H1 (cell line): ENCODE measurements around the gene KAT14. TPM values are rescaled to one million over a fixed set of nuclear protein-coding genes. Genes with fewer than 3 reads are reported as not detected.

ENCODE experiments used
- CTCF ChIA-PET: fragments of 300-600 bp; sonication (Branson Sonifier 250); formaldehyde crosslinking; loops from one replicate; lab custom pipeline; 2021; ENCODE audit not compliant: partially characterized antibody; lab: Charles Lee
- POLR2A ChIA-PET: fragments of 300-600 bp; sonication (Branson Sonifier 250); formaldehyde crosslinking; loops from one replicate; lab custom pipeline; 2021; ENCODE audit warnings: inconsistent platforms; ENCODE audit not compliant: partially characterized antibody; lab: Charles Lee
- DNase-seq, 2 experiments: peaks; one replicate each; pipeline versions ENCODE4 v3.0.0 to v3.0.0-alpha.2; 2010 to 2022; ENCODE audit warnings: low spot score in 2 of 2, low read depth in 1 of 2, mixed read lengths in 1 of 2
- FAIRE-seq: peaks from 2 replicates; lab custom pipeline; 2011; peaks lifted over from hg19 to GRCh38; lab: Jason Lieb, UNC
- H2AFZ ChIP-seq: 2 replicates; pipeline ENCODE4 v1.8.1; 2012; ENCODE audit warnings: low read length, inconsistent platforms
- H2AK5ac ChIP-seq: 2 replicates; pipeline ENCODE4 v1.6.1; 2013; ENCODE audit warnings: low read depth, low read length
- H2BK120ac ChIP-seq: replicated peaks from 2 replicates; pipeline ENCODE3; 2013; ENCODE audit warnings: low read depth, low read length, inconsistent platforms
- H2BK12ac ChIP-seq: 2 replicates; pipeline ENCODE4 v1.6.1; 2013; ENCODE audit warnings: low read depth, low read length
- H2BK15ac ChIP-seq: 2 replicates; pipeline ENCODE4 v1.6.1; 2013; ENCODE audit warnings: low read length
- H2BK20ac ChIP-seq: 2 replicates; pipeline ENCODE4 v1.6.1; 2013; ENCODE audit warnings: low read length
- H2BK5ac ChIP-seq: 2 replicates; pipeline ENCODE4 v1.6.1; 2013; ENCODE audit warnings: low read depth, low read length
- H3K14ac ChIP-seq: 2 replicates; pipeline ENCODE4 v1.6.1; 2013; ENCODE audit warnings: inconsistent platforms; ENCODE audit not compliant: insufficient read length
- H3K18ac ChIP-seq: 2 replicates; pipeline ENCODE4 v1.6.1; 2013; ENCODE audit warnings: low read length; ENCODE audit errors: extremely low read depth
- H3K23ac ChIP-seq: 2 replicates; pipeline ENCODE4 v1.6.1; 2013; ENCODE audit warnings: inconsistent platforms; ENCODE audit not compliant: insufficient read length
- H3K23me2 ChIP-seq: 2 replicates; pipeline ENCODE4 v1.6.1; 2013; ENCODE audit warnings: low read depth, low read length
- H3K27ac ChIP-seq: 2 replicates; pipeline ENCODE4 v1.6.1; 2011; ENCODE audit warnings: low read depth, low read length, inconsistent platforms
- H3K27me3 ChIP-seq, 4 experiments: replicated peaks in 1 of 4; 1 replicate in 1 of 4; 2 replicates in 3 of 4; pipeline versions ENCODE4 v1.6.1 to v1.8.1; 2011 to 2013; ENCODE audit warnings: low read length in 3 of 4, mild to moderate bottlenecking in 3 of 4, inconsistent platforms in 2 of 4, mixed read lengths in 2 of 4, moderate library complexity in 1 of 4; ENCODE audit not compliant: control insufficient read depth in 3 of 4, insufficient read depth in 3 of 4; ENCODE audit errors: extremely low read depth in 1 of 4
- H3K36me3 ChIP-seq, 4 experiments: 2 replicates each; pipeline versions ENCODE4 v1.6.1 to v1.8.1; 2011 to 2013; ENCODE audit warnings: mild to moderate bottlenecking in 4 of 4, low read length in 3 of 4, moderate library complexity in 2 of 4, control low read depth in 1 of 4, inconsistent platforms in 1 of 4; ENCODE audit not compliant: insufficient read depth in 4 of 4, control insufficient read depth in 2 of 4
- H3K4ac ChIP-seq: replicated peaks from 2 replicates; pipeline ENCODE3; 2013; ENCODE audit warnings: low read length, low read depth, mixed read lengths, inconsistent platforms; ENCODE audit not compliant: insufficient read length
- H3K4me1 ChIP-seq, 4 experiments: replicated peaks in 1 of 4; 1 replicate in 1 of 4; 2 replicates in 3 of 4; pipeline versions ENCODE4 v1.6.1 to v1.8.1; 2011 to 2013; ENCODE audit warnings: low read length in 3 of 4, inconsistent platforms in 2 of 4, mixed read lengths in 1 of 4; ENCODE audit not compliant: insufficient read depth in 4 of 4, control insufficient read depth in 3 of 4
- H3K4me2 ChIP-seq, 2 experiments: 2 replicates each; pipeline versions ENCODE4 v1.6.1 to v1.8.1; 2011 to 2013; ENCODE audit warnings: low read depth in 2 of 2, low read length in 2 of 2, control low read depth in 1 of 2, inconsistent platforms in 1 of 2, mild to moderate bottlenecking in 1 of 2; ENCODE audit not compliant: insufficient read depth in 1 of 2
- H3K4me3 ChIP-seq, 4 experiments: fragments of 200-600, 300-600 bp in 1 of 4; sonication (generic), shearing (Covaris generic), sonication (Bioruptor Twin) in 1 of 4; 2 replicates each; pipeline versions ENCODE4 v1.5.1 to v1.8.1; 2011 to 2016; ENCODE audit warnings: low read length in 4 of 4, low read depth in 3 of 4, control low read depth in 2 of 4, inconsistent platforms in 2 of 4, mild to moderate bottlenecking in 2 of 4, mixed read lengths in 1 of 4, moderate library complexity in 1 of 4; ENCODE audit not compliant: insufficient read depth in 2 of 4; ENCODE audit errors: extremely low read depth in 1 of 4
- H3K56ac ChIP-seq: replicated peaks from 2 replicates; pipeline ENCODE3; 2013; ENCODE audit warnings: low read depth, mild to moderate bottlenecking, mixed read lengths, low read length, inconsistent platforms; ENCODE audit not compliant: insufficient read length
- H3K79me1 ChIP-seq: 2 replicates; pipeline ENCODE4 v1.6.1; 2013; ENCODE audit warnings: low read depth, low read length, control low read depth
- H3K79me2 ChIP-seq, 2 experiments: 2 replicates each; pipeline versions ENCODE4 v1.6.1 to v1.8.1; 2012 to 2013; ENCODE audit warnings: low read length in 2 of 2, mild to moderate bottlenecking in 2 of 2, inconsistent platforms in 1 of 2; ENCODE audit not compliant: insufficient read depth in 2 of 2, control insufficient read depth in 1 of 2
- H3K9ac ChIP-seq, 4 experiments: replicated peaks in 1 of 4; 1 replicate in 1 of 4; 2 replicates in 3 of 4; pipeline versions ENCODE4 v1.6.1 to v1.8.1; 2011 to 2013; ENCODE audit warnings: low read depth in 3 of 4, low read length in 3 of 4, control low read depth in 2 of 4, mild to moderate bottlenecking in 2 of 4, moderate library complexity in 2 of 4, inconsistent platforms in 1 of 4; ENCODE audit errors: extremely low read depth in 1 of 4
- H3K9me3 ChIP-seq, 2 experiments: 2 replicates each; pipeline versions ENCODE4 v1.6.1 to v1.8.1; 2012 to 2013; ENCODE audit warnings: mild to moderate bottlenecking in 2 of 2, moderate library complexity in 2 of 2, control low read depth in 1 of 2, inconsistent platforms in 1 of 2, low read depth in 1 of 2, low read length in 1 of 2, mixed read lengths in 1 of 2; ENCODE audit not compliant: insufficient read depth in 2 of 2
- H4K20me1 ChIP-seq, 2 experiments: replicated peaks in 1 of 2; 2 replicates each; pipeline versions ENCODE3 to v1.8.1; 2011 to 2013; ENCODE audit warnings: inconsistent platforms in 2 of 2, low read length in 2 of 2, mild to moderate bottlenecking in 1 of 2; ENCODE audit not compliant: insufficient read depth in 2 of 2, control insufficient read depth in 1 of 2
- H4K5ac ChIP-seq: 2 replicates; pipeline ENCODE4 v1.6.1; 2013; ENCODE audit warnings: low read length, low read depth, mixed read lengths, inconsistent platforms; ENCODE audit not compliant: insufficient read length
- H4K8ac ChIP-seq: 2 replicates; pipeline ENCODE4 v1.8.0; 2013; ENCODE audit warnings: mild to moderate bottlenecking, moderate library complexity, low read length, inconsistent platforms; ENCODE audit not compliant: insufficient read depth; ENCODE audit errors: extremely low read depth
- H4K91ac ChIP-seq: replicated peaks from 2 replicates; pipeline ENCODE3; 2013; ENCODE audit warnings: low read length, mixed read lengths, inconsistent platforms; ENCODE audit not compliant: insufficient read length
- CREB1 ChIP-seq: IDR thresholded peaks from 2 replicates; pipeline ENCODE4 v1.6.1; 2012; ENCODE audit warnings: inconsistent platforms
- GTF2F1 ChIP-seq: IDR thresholded peaks from 2 replicates; pipeline ENCODE4 v1.6.1; 2012; ENCODE audit warnings: low read depth, low read length, improper control_type of control experiment, borderline replicate concordance
- MAX ChIP-seq: IDR thresholded peaks from 2 replicates; pipeline ENCODE4 v1.6.1; 2012; ENCODE audit warnings: inconsistent platforms
- WGBS, 2 experiments: shearing (Covaris generic) in 1 of 2; methylation state at CpG; one replicate each; pipeline versions ENCODE4 v1.1.6 to v1.1.7; 2013 to 2015; ENCODE audit warnings: low lambda C conversion rate in 2 of 2, mixed read lengths in 2 of 2, inconsistent platforms in 1 of 2, low coverage in 1 of 2, missing lambda C conversion rate in 1 of 2; ENCODE audit not compliant: insufficient replicate concordance in 2 of 2, insufficient coverage in 1 of 2, insufficient read length in 1 of 2; ENCODE audit errors: extremely low coverage in 1 of 2, missing lambda C conversion rate in 1 of 2; 5-methylcytosine and 5-hydroxymethylcytosine counted together
- polyA plus RNA-seq, 7 experiments: library from polyadenylated mRNA; depleted of rRNA in 3 of 7; stranded (reverse) in 5 of 7; unstranded in 2 of 7; fragments of >200 nt in 5 of 7; fragments of 200-250 nt in 2 of 7; gene quantifications; 1 replicate in 5 of 7; 2 replicates in 1 of 7; 4 replicates in 1 of 7; pipeline versions ENCODE4 v1.2.1 to v1.2.3, GENCODE V29; 2011 to 2013; ENCODE audit warnings: missing spikeins in 2 of 7, mixed read lengths in 2 of 7
- total RNA-seq: library from RNA; stranded (reverse); fragmentation: NEBNext Ultra II Directional; extraction: Animal tissue kit (Norgen Biotek cat#: 25700); gene quantifications from 2 replicates; pipeline ENCODE4 v1.2.1, GENCODE V29; 2021

Gene KAT14
- total and polyA plus RNA-seq, 2 of the 8 experiments (the other 6 are each of a cell fraction or from before 2014, with no cell fraction given): 17.3 to 29.3 TPM

GRCh38 chr20:18132663-18133062 is 5.0 kb upstream of the KAT14 start:
- DNase-seq: no peak
- no peak overlapping the region for H2BK5ac ChIP-seq
- H2BK15ac ChIP-seq: no peak overlapping the region
- no peak overlapping the region for H2BK20ac ChIP-seq
- no peaks in the 10 kb centered on the region for H3K36me3 ChIP-seq
- WGBS, 2 experiments: 91% methylated on average over 1 of the region's 1 CpG; no CpG with 5 or more reads in 1 of the 2 experiments
- no peak overlapping the region for H2AK5ac ChIP-seq
- no peaks in the 10 kb centered on the region for H3K9me3 ChIP-seq
- H4K5ac ChIP-seq: no peak overlapping the region
- H3K4me3 ChIP-seq: no peak overlapping the region
- no peak for TF ChIP-seq CREB1
- no peak for TF ChIP-seq GTF2F1
- TF ChIP-seq MAX: no peak
- H4K20me1 ChIP-seq: no peaks in the 10 kb centered on the region
- POLR2A ChIA-PET: interaction anchor here (1.2 kb wide), 1 partner anchor 40 kb away, joined by 3 read pairs; no protein-coding TSS in a partner anchor
- no peaks in the 10 kb centered on the region for H3K79me1 ChIP-seq
- CTCF ChIA-PET: no interaction called here
- no peak overlapping the region for H3K9ac ChIP-seq
- no peak overlapping the region for H3K56ac ChIP-seq
- no peak overlapping the region for H2AFZ ChIP-seq
- H3K23me2 ChIP-seq: peaks cover 3% of the 10 kb centered on the region; the same call in 1 of the 2 replicates
- no peak overlapping the region for H4K91ac ChIP-seq
- H3K14ac ChIP-seq: no peak overlapping the region
- no peak overlapping the region for H4K8ac ChIP-seq
- no peak overlapping the region for H3K4ac ChIP-seq
- no peaks in the 10 kb centered on the region for H3K79me2 ChIP-seq
- H2BK12ac ChIP-seq: no peak overlapping the region
- no peak for FAIRE-seq
- H3K27me3 ChIP-seq: no peaks in the 10 kb centered on the region; a peak in 1 of 7 replicates
- no peak overlapping the region for H2BK120ac ChIP-seq
- no peak overlapping the region for H3K23ac ChIP-seq
- H3K4me1 ChIP-seq: no peaks in the 10 kb centered on the region; a peak in 1 of 7 replicates
- no peak overlapping the region for H3K27ac ChIP-seq
- H3K4me2 ChIP-seq: no peak overlapping the region
- H3K18ac ChIP-seq: no peak overlapping the region
